Keratinocyte (primary cell): ENCODE results near the gene OPN5.

Source experiments
- CTCF ChIP-seq, 3 experiments: IDR thresholded peaks in 1 of 3; conservative IDR thresholded peaks in 1 of 3; optimal IDR thresholded peaks in 1 of 3; 2 replicates in 2 of 3; 3 replicates in 1 of 3; pipeline versions ENCODE3 to v1.5.1; 2011; ENCODE audit warnings: low read length in 3 of 3, mild to moderate bottlenecking in 3 of 3, moderate library complexity in 2 of 3, control low read depth in 1 of 3, inconsistent platforms in 1 of 3; ENCODE audit not compliant: insufficient read depth in 2 of 3; ENCODE audit errors: extremely low read depth in 1 of 3
- EZH2 ChIP-seq: IDR thresholded peaks from one replicate; pipeline ENCODE4 v1.6.1; 2012; ENCODE audit warnings: inconsistent platforms, mild to moderate bottlenecking, low read length, moderate library complexity

GRCh38 chr6:47787620-47788497 lies 6.0 kb downstream of the OPN5 start:
- peak; percentile 85 to 99 (median 96) for TF ChIP-seq CTCF (optimal IDR thresholded peaks at IDR 0.05 in 1 of 3, IDR thresholded peaks at IDR 0.05 in 1 of 3, conservative IDR thresholded peaks at IDR 0.05 in 1 of 3; ENCODE audit: extremely low read depth in 1 of 3, insufficient read depth in 2 of 3, low read length in 3 of 3)
- TF ChIP-seq EZH2, result no peak
